ENCODE results near the gene BEST1.

- TF ChIP-seq EZH2 (IDR thresholded peaks at IDR 0.05) (no peak), POLR2AphosphoS5 (IDR thresholded peaks at IDR 0.05; ENCODE audit: borderline replicate concordance, low read depth, low read length) (no peak), FOXP2 (optimal IDR thresholded peaks at IDR 0.05; ENCODE audit: control extremely low read depth, extremely low read length, insufficient read depth) (no peak)
These were observed 30.8 kb downstream of the BEST1 start for GRCh38 chr11:61980783-61981541.
